Psoas muscle (tissue), 8 donors: ENCODE data around the gene PHF2. TPM values are rescaled to one million over a fixed set of nuclear protein-coding genes. Genes with fewer than 3 reads are reported as not detected.

Experiments used
- ATAC-seq, 4 donors: fragments of 200-7000 bp; cut with Tn5 transposase; one replicate each; pipeline ENCODE4 v1.9.1; 2020; ENCODE audit warnings: moderate library complexity in 3 of 4, mild to moderate bottlenecking in 2 of 4
- DNase-seq, 2 donors: peaks; one replicate each; pipeline ENCODE4 v3.0.0-alpha.2; 2020
- H3K27ac ChIP-seq: fragments of 200-600 bp; one replicate; pipeline ENCODE4 v1.8.0; 2022
- H3K27me3 ChIP-seq, 3 donors: fragments of 200-600 bp in 1 of 3; one replicate each; pipeline versions ENCODE4 v1.6.1 to v1.8.0; 2013 to 2022; ENCODE audit warnings: low read length in 2 of 3, mild to moderate bottlenecking in 2 of 3, moderate library complexity in 1 of 3; ENCODE audit not compliant: insufficient read depth in 3 of 3
- H3K36me3 ChIP-seq, 2 donors: fragments of 200-600 bp in 1 of 2; one replicate each; pipeline versions ENCODE4 v1.6.1 to v1.8.0; 2013 to 2022; ENCODE audit warnings: low read depth in 1 of 2, mild to moderate bottlenecking in 1 of 2, moderate library complexity in 1 of 2; ENCODE audit not compliant: insufficient read depth in 1 of 2
- H3K4me1 ChIP-seq: fragments of 200-600 bp; one replicate; pipeline ENCODE4 v1.8.0; 2022
- H3K4me3 ChIP-seq: fragments of 200-600 bp; one replicate; pipeline ENCODE4 v1.8.0; 2022; ENCODE audit warnings: mild to moderate bottlenecking
- H3K9me3 ChIP-seq: fragments of 200-600 bp; one replicate; pipeline ENCODE4 v1.8.0; 2022
- CTCF ChIP-seq: fragments of 200-600 bp; IDR thresholded peaks from one replicate; pipeline ENCODE4 v1.8.0; 2022; ENCODE audit warnings: antibody characterized with exemption
- WGBS, 3 donors: extraction: QIAGEN DNeasy Blood & Tissue Kit; methylation state at CpG; one replicate each; pipeline versions ENCODE4 v1.1.6 to v1.1.7; 2013; 5-methylcytosine and 5-hydroxymethylcytosine counted together
- intact Hi-C, 2 donors: fragments of 100-400 bp; cut with DNase I; formaldehyde crosslinking; loops; one replicate each; pipeline versions ENCODE4 v1.11.0 to v1.14.2; 2022
- polyA plus RNA-seq, 3 donors: library from polyadenylated mRNA; stranded (reverse); fragments of 200-250 nt; gene quantifications; one replicate each; pipeline ENCODE4 v1.2.3, GENCODE V29; 2013
- total RNA-seq, 4 donors: library from RNA; stranded (reverse); fragmentation: NEBNext Ultra II Directional in 2 of 4; extraction: Animal tissue kit (Norgen Biotek cat#: 25700) in 2 of 4; gene quantifications; one replicate each; pipeline versions ENCODE4 v1.2.1 to v1.2.4, GENCODE V29; 2021 to 2023
- donor health status: healthy with polysubstance abuse.
- donor health status: DM: no; HTN: no; CAD: no; lungs with moderate emphysema.
- donor health status: Bipolar disorder and iron deficiency.
- donor health status: healthy.
- donor health status: DM: yes; HTN: yes; CAD: no.
- donor health status: DM: no; HTN: no; CAD: no.
- donor health status: DM: no; HTN: no; CAD: no.
- donor health status: DM: yes; HTN: yes; CAD: no.

The PHF2 gene
- total and polyA plus RNA-seq, 7 donors: 9.3 to 26.6 (median 19.1) TPM

DNA sequence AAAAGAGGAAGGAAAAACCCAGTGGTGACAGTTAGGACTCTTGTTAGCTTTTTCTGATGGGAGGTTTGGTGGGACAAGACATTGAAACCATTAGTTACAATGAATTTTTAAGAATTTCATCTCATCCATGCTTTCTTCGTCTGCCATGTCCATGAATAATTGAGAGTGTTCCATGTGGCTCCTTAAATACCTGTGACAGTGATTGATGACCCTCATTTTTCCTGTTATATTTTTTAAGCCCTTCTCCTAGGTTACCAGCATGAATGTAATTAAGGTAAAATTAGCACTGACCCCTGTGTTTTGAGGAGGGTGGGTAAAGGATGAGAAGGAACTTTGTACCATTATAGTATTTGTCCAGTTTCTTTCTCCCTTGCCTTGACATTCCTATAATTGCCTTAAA lies 23.5 kb upstream of the PHF2 start:
- no peak for ATAC-seq
- no peak for TF ChIP-seq CTCF
- intact Hi-C loops: no loop called here

DNA sequence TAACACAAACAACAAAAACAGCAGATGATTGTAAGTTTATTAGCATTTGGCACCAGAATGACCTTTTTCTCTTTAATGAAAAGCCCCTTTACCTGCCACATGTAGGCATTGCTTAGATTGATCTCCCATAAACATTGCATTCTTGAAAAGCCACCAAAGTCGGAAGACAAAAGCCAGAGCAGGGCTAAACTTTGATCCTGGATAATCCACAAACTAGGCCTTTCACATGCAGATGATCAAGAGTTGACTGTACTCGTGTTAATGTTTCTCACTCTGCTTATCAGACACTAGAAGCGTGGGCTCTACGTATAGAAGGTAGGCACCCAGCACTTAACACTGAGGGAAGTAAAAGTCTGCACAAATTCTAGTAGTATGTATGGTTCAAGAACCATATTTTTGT lies 21.0 kb upstream of the PHF2 start:
- H3K27ac ChIP-seq: no peak overlapping the region
- no peaks in the 10 kb centered on the region for H3K9me3 ChIP-seq
- no peaks in the 10 kb centered on the region for H3K4me1 ChIP-seq
- TF ChIP-seq CTCF: no peak
- ATAC-seq: no peak
- H3K36me3 ChIP-seq: peaks cover 5 to 96% of the 10 kb centered on the region in 2 donors
- no peaks in the 10 kb centered on the region for H3K27me3 ChIP-seq
- H3K4me3 ChIP-seq: no peak overlapping the region
- intact Hi-C loops: no loop called here
- WGBS, 3 donors: 77 to 79% (median 79%) methylated on average over 4 of the region's 4 CpGs
- DNase-seq: no peak

More for the DNA sequence above, 23.5 kb upstream of the PHF2 start:
- Histone ChIP-seq H3K27ac (no peak overlapping the region), H3K27me3 (no peaks in the 10 kb centered on the region), H3K36me3 (peaks cover 2 to 81% of the 10 kb centered on the region in 2 donors), H3K4me1 (peaks cover 14% of the 10 kb centered on the region), H3K9me3 (no peaks in the 10 kb centered on the region), H3K4me3 (no peak overlapping the region)
- WGBS, 3 donors: 85 to 88% (median 87%) methylated on average over 1 of the region's 1 CpG
- no peak for DNase-seq

DNA sequence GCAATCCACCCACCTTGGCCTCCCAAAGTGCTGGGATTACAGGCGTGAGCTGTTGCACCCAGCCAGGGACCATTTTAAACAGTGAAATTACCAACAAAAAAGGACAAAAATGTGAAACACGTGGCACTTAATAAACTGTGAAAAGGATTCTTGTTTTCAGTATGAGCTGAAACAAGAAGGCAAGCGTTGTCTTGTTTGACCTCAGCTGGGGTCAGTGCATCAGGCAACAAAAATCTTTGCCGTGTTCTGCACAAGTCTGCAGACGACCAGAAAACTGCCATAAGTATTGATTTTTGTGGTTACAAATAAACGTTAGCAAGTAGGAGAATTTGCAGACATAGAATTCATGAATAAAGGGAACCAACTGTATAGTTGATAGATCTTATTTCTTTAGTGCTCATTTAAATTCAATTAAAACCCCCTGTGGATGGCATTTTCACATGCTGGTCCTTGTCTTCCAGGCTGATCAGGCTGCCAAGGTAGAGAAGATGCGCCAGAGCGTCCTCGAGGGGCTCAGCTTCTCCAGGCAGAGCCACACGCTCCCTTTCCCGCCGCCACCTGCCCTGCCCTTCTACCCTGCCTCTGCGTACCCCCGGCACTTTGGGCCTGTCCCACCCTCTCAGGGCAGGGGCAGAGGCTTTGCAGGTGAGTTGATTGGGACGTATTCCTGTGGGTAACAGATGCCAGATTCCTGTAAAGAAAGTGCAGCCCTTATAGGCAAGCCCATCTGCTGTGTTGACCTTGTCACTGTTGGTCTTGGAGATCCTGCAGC lies 18.8 kb upstream of the PHF2 start:
- Histone ChIP-seq H3K36me3 (peaks cover 8 to 96% of the 10 kb centered on the region in 2 donors), H3K4me3 (no peak overlapping the region), H3K27ac (no peak overlapping the region), H3K27me3 (no peaks in the 10 kb centered on the region), H3K4me1 (no peaks in the 10 kb centered on the region), H3K9me3 (no peaks in the 10 kb centered on the region)
- no peak for ATAC-seq
- WGBS, 3 donors: 83 to 94% (median 86%) methylated on average over 15 of the region's 15 CpGs
- intact Hi-C loops: no loop called here
- no peak for TF ChIP-seq CTCF
- no peak for DNase-seq

- Histone ChIP-seq H3K4me1 (no peaks in the 10 kb centered on the region), H3K4me3 (no peak overlapping the region), H3K27me3 (no peaks in the 10 kb centered on the region), H3K27ac (no peak overlapping the region), H3K9me3 (no peaks in the 10 kb centered on the region), H3K36me3 (peaks cover 11 to 96% of the 10 kb centered on the region in 2 donors)
- ATAC-seq (no peak), DNase-seq (no peak)
- 79 to 88% (median 85%) methylated on average over 12 to 14 of the region's 14 CpGs for WGBS, 3 donors
- TF ChIP-seq CTCF: no peak
- intact Hi-C loops: no loop called here
Measured at GRCh38 chr9:93558503-93558902, 17.9 kb upstream of the PHF2 start.
